GM20000 (cell line): Measurements from ENCODE around the gene ANKUB1.

ENCODE experiments used
- DNase-seq: peaks from one replicate; pipeline ENCODE4 v3.0.0; 2012; ENCODE audit warnings: low spot score
- CTCF ChIP-seq: IDR thresholded peaks from 2 replicates; pipeline ENCODE4 v1.5.1; 2012; ENCODE audit warnings: mild to moderate bottlenecking, control low read depth; ENCODE audit errors: extremely low read depth, missing control alignments

ANKUB1 gene

DNA sequence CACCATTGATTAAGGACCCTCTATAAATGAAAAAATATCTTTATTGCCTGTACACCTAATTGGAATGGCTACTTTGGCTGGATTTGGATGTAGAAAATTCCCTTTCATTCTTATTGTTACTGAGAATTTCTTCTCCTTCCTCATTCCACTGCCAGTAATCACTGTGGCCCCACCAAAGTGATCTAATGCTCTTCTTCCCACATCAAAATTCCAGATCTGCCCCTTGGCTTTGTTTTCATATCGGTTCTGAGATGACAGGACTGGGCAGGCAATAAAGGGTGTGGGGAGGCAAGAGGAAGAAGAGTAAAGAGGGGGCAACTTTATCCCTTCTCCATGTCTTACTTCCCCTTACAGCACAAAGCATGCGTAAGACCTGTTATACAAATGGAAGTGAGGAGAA lies 2.1 kb downstream of the ANKUB1 start:
- DNase-seq: no peak
- TF ChIP-seq CTCF: no peak

GRCh38 chr3:149784064-149784704 lies 8.2 kb downstream of the ANKUB1 start:
- TF ChIP-seq CTCF: no peak
- DNase-seq: no peak

DNA sequence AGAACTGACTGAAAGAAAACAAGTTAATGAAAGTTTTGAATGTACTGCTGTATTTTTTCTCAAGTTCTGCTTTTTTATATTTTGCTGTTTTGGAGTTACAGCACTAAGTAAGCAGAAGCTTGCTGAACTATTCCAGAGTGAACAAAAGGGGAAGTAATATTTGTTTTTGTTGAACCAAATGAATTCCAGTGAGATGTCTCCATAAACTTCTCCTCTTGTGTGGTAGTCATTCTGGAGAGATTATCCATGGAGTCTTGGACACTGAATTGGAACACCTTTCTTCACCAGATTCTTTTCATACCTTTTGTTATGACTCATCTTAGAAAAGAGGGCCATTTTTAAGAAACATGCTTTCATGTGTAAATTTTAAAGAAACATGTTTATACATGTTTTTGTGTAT lies 8.8 kb downstream of the ANKUB1 start:
- DNase-seq: no peak
- no peak for TF ChIP-seq CTCF

DNA sequence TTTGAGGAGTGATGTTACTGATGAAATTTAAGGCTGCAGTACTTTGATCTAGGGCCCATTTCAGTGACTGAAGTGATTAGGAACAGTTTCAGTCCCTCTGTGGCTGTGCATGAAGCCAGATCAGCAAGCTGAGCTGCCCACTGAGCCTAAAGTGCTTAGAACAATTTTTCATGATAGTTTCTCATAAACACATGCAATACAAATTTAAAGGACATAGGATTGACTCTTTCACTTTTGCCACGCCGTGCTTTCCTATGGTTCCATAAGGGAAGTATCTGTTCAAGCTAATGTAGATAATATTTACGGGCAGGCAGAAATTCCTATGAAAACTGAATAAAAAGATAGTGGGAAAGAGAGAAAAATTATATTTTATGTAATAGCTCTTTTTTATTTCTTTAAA lies 10.6 kb downstream of the ANKUB1 start:
- DNase-seq: no peak
- TF ChIP-seq CTCF: no peak

GRCh38 chr3:149781211-149781610 lies 11.1 kb downstream of the ANKUB1 start:
- TF ChIP-seq CTCF: no peak
- no peak for DNase-seq

- no peak for DNase-seq
- no peak for TF ChIP-seq CTCF
Measured at GRCh38 chr3:149777414-149778214, 14.7 kb downstream of the ANKUB1 start.

GRCh38 chr3:149776170-149776569 lies 16.2 kb downstream of the ANKUB1 start:
- DNase-seq: no peak
- no peak for TF ChIP-seq CTCF
